ENCODE measurements around the gene AP4S1.

Gene AP4S1

GRCh38 chr14:30980980-30981379 lies 44.5 kb upstream of the AP4S1 start:
- Histone ChIP-seq H3F3A (ENCODE audit: insufficient read depth) (peaks cover 23% of the 10 kb centered on the region), H3K27ac (ENCODE audit: low read depth, low read length) (peak overlapping the region; percentile 67), H4K20me1 (ENCODE audit: low read depth, low read length) (no peaks in the 10 kb centered on the region; the same call in 1 of the 2 replicates), H3K9me2 (replicated peaks; ENCODE audit: insufficient read depth, low read length) (no peaks in the 10 kb centered on the region), H3K4me2 (ENCODE audit: low read depth, low read length, poor library complexity, severe bottlenecking) (peak overlapping the region; percentile 39), H3K9me3 (ENCODE audit: insufficient read depth, low read length) (no peaks in the 10 kb centered on the region), H3K36me3 (ENCODE audit: low read length) (no peaks in the 10 kb centered on the region), H3K9ac (ENCODE audit: low read length) (no peak overlapping the region), H3K27me3 (ENCODE audit: low read length) (no peaks in the 10 kb centered on the region), H3K79me2 (ENCODE audit: insufficient read depth, low read length) (peaks cover 99% of the 10 kb centered on the region), H2AFZ (ENCODE audit: low read depth, low read length, severe bottlenecking) (no peak overlapping the region), H3K4me3 (ENCODE audit: insufficient read depth, low read length, poor library complexity, severe bottlenecking) (no peak overlapping the region)
- no peak for TF ChIP-seq EZH2phosphoT487 (conservative IDR thresholded peaks at IDR 0.05; ENCODE audit: low read length)
- TF ChIP-seq CTCF (IDR thresholded peaks at IDR 0.05; ENCODE audit: insufficient read depth, low read length, poor library complexity, severe bottlenecking): no peak

- Histone ChIP-seq H3K4me3 (ENCODE audit: insufficient read depth, low read length, poor library complexity, severe bottlenecking) (no peak overlapping the region), H3K27ac (ENCODE audit: low read depth, low read length) (peak overlapping the region; percentile 67), H2AFZ (ENCODE audit: low read depth, low read length, severe bottlenecking) (no peak overlapping the region), H4K20me1 (ENCODE audit: low read depth, low read length) (no peaks in the 10 kb centered on the region; the same call in 1 of the 2 replicates), H3K9me3 (ENCODE audit: insufficient read depth, low read length) (no peaks in the 10 kb centered on the region), H3K9ac (ENCODE audit: low read length) (no peak overlapping the region), H3K27me3 (ENCODE audit: low read length) (no peaks in the 10 kb centered on the region), H3F3A (ENCODE audit: insufficient read depth) (peaks cover 20% of the 10 kb centered on the region), H3K4me2 (ENCODE audit: low read depth, low read length, poor library complexity, severe bottlenecking) (peak overlapping the region; percentile 50), H3K79me2 (ENCODE audit: insufficient read depth, low read length) (peaks cover 96% of the 10 kb centered on the region), H3K9me2 (replicated peaks; ENCODE audit: insufficient read depth, low read length) (no peaks in the 10 kb centered on the region), H3K36me3 (ENCODE audit: low read length) (no peaks in the 10 kb centered on the region)
- no peak for TF ChIP-seq EZH2phosphoT487 (conservative IDR thresholded peaks at IDR 0.05; ENCODE audit: low read length)
Observed at GRCh38 chr14:30982533-30982932, 42.9 kb upstream of the AP4S1 start.

GRCh38 chr14:30983858-30984257 lies 41.6 kb upstream of the AP4S1 start:
- H3K4me3 ChIP-seq (ENCODE audit: insufficient read depth, low read length, poor library complexity, severe bottlenecking): no peak overlapping the region
- no peaks in the 10 kb centered on the region for H3K9me2 ChIP-seq (replicated peaks; ENCODE audit: insufficient read depth, low read length)
- peaks cover 96% of the 10 kb centered on the region for H3K79me2 ChIP-seq (ENCODE audit: insufficient read depth, low read length)
- H3K27me3 ChIP-seq (ENCODE audit: low read length): no peaks in the 10 kb centered on the region
- H3F3A ChIP-seq (ENCODE audit: insufficient read depth): peaks cover 20% of the 10 kb centered on the region
- no peaks in the 10 kb centered on the region; the same call in 1 of the 2 replicates for H4K20me1 ChIP-seq (ENCODE audit: low read depth, low read length)
- peak overlapping the region; percentile 67; the same call in 1 of the 2 replicates for H3K27ac ChIP-seq (ENCODE audit: low read depth, low read length)
- TF ChIP-seq CTCF (IDR thresholded peaks at IDR 0.05; ENCODE audit: insufficient read depth, low read length, poor library complexity, severe bottlenecking): no peak
- no peak for TF ChIP-seq EZH2phosphoT487 (conservative IDR thresholded peaks at IDR 0.05; ENCODE audit: low read length)
- peak overlapping the region; percentile 50 for H3K4me2 ChIP-seq (ENCODE audit: low read depth, low read length, poor library complexity, severe bottlenecking)
- H3K36me3 ChIP-seq (ENCODE audit: low read length): no peaks in the 10 kb centered on the region
- H3K9me3 ChIP-seq (ENCODE audit: insufficient read depth, low read length): no peaks in the 10 kb centered on the region
- H3K9ac ChIP-seq (ENCODE audit: low read length): no peak overlapping the region
- no peak overlapping the region for H2AFZ ChIP-seq (ENCODE audit: low read depth, low read length, severe bottlenecking)

- Histone ChIP-seq H3K36me3 (ENCODE audit: low read length) (no peaks in the 10 kb centered on the region), H3K27me3 (ENCODE audit: low read length) (no peaks in the 10 kb centered on the region), H3K27ac (ENCODE audit: low read depth, low read length) (no peak overlapping the region), H3K4me3 (ENCODE audit: insufficient read depth, low read length, poor library complexity, severe bottlenecking) (no peak overlapping the region), H3F3A (ENCODE audit: insufficient read depth) (peaks cover 17% of the 10 kb centered on the region), H3K9ac (ENCODE audit: low read length) (no peak overlapping the region), H4K20me1 (ENCODE audit: low read depth, low read length) (no peaks in the 10 kb centered on the region), H2AFZ (ENCODE audit: low read depth, low read length, severe bottlenecking) (no peak overlapping the region), H3K9me2 (replicated peaks; ENCODE audit: insufficient read depth, low read length) (no peaks in the 10 kb centered on the region), H3K79me2 (ENCODE audit: insufficient read depth, low read length) (peaks cover 96% of the 10 kb centered on the region), H3K9me3 (ENCODE audit: insufficient read depth, low read length) (no peaks in the 10 kb centered on the region), H3K4me2 (ENCODE audit: low read depth, low read length, poor library complexity, severe bottlenecking) (no peak overlapping the region)
- TF ChIP-seq CTCF (IDR thresholded peaks at IDR 0.05; ENCODE audit: insufficient read depth, low read length, poor library complexity, severe bottlenecking): no peak
- no peak for TF ChIP-seq EZH2phosphoT487 (conservative IDR thresholded peaks at IDR 0.05; ENCODE audit: low read length)
Observed at GRCh38 chr14:30985796-30986195, 39.7 kb upstream of the AP4S1 start.

Measured in SU-DHL-6 (cell line).